ENCODE measurements around the gene TGFBR3.

The TGFBR3 gene

DNA sequence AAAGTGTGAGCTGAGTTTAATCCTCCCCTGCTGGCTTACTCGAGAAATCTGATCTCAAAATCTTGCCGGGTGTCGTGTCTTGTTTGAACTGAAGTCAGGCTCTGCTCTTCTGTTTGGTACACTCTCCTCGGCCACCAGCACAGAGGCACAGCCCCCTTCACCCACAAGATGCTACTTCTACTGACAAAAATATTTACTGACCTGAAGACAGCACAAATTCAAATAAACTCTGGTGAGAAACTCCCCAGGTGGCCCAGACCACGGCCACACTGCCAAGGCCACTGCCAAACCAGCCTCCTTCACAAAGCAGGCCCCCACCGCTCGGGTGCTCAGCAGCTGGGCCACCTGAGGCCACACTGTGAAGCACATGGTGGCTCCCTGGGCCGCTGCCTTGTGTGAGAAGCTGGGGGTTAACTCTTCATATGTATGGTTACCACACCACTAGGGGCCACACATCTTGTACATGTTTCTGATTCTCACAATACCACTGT is 80.6 kb downstream of the TGFBR3 start:
- H3K27ac ChIP-seq, result peak overlapping the region; percentile 21; the same call in 1 of the 2 replicates
- CTCF ChIA-PET, result interaction anchor here (0.6 kb wide), 1 partner anchor 94 kb away, joined by 3 read pairs; no protein-coding TSS in a partner anchor
- no peak for DNase-seq (ENCODE audit: low spot score)
- TF ChIP-seq, protein P1, sequence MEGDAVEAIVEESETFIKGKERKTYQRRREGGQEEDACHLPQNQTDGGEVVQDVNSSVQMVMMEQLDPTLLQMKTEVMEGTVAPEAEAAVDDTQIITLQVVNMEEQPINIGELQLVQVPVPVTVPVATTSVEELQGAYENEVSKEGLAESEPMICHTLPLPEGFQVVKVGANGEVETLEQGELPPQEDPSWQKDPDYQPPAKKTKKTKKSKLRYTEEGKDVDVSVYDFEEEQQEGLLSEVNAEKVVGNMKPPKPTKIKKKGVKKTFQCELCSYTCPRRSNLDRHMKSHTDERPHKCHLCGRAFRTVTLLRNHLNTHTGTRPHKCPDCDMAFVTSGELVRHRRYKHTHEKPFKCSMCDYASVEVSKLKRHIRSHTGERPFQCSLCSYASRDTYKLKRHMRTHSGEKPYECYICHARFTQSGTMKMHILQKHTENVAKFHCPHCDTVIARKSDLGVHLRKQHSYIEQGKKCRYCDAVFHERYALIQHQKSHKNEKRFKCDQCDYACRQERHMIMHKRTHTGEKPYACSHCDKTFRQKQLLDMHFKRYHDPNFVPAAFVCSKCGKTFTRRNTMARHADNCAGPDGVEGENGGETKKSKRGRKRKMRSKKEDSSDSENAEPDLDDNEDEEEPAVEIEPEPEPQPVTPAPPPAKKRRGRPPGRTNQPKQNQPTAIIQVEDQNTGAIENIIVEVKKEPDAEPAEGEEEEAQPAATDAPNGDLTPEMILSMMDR (conservative IDR thresholded peaks at IDR 0.05; ENCODE audit: low read depth), result no peak
- POLR2A ChIA-PET (ENCODE audit: low non-redundant PET), result no interaction called here

DNA sequence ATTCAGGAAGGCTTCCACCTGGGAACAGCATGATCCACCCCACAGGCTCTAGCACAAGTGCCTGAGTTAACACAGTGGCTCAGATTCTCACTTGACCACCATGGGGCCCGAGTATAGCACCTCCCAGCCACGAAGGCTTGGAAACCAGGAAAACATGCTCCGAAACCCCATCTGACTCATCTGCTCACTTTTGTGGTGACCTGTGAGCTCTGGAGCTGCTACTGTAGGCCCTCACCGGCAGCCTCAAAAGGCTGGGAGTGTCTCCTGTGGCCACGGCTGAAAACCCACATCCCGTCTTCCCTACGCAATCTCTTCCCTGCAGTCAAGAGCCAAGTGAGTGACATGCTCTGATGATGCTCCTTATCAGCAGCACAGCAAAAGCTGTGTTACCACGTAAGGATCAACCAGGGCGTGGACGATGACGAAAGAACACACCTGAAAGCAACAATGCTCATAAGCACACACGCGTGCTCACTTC is 81.4 kb downstream of the TGFBR3 start:
- H3K27ac ChIP-seq, result peak overlapping the region; percentile 62
- DNase-seq (ENCODE audit: low spot score), result peak; percentile 22
- CTCF ChIA-PET, result no interaction called here

GRCh38 chr1:91803847-91804545 is 82.0 kb downstream of the TGFBR3 start:
- DNase-seq (ENCODE audit: low spot score), result peak; percentile 24
- POLR2A ChIA-PET (ENCODE audit: low non-redundant PET), result no interaction called here
- peak overlapping the region; percentile 62 for H3K27ac ChIP-seq
- CTCF ChIA-PET, result no interaction called here
- TF ChIP-seq, protein P1 (conservative IDR thresholded peaks at IDR 0.05; ENCODE audit: low read depth), result no peak

More for the DNA sequence above, 81.4 kb downstream of the TGFBR3 start:
- POLR2A ChIA-PET (ENCODE audit: low non-redundant PET), result no interaction called here
- TF ChIP-seq, protein P1 (conservative IDR thresholded peaks at IDR 0.05; ENCODE audit: low read depth), result no peak

- no peak for DNase-seq (ENCODE audit: low spot score)
- TF ChIP-seq, protein P1 (conservative IDR thresholded peaks at IDR 0.05; ENCODE audit: low read depth), result no peak
- CTCF ChIA-PET, result no interaction called here
- H3K27ac ChIP-seq, result no peak overlapping the region
- POLR2A ChIA-PET (ENCODE audit: low non-redundant PET), result no interaction called here
These were observed 82.8 kb downstream of the TGFBR3 start for GRCh38 chr1:91803123-91803522.

- no peak for DNase-seq (ENCODE audit: low spot score)
- POLR2A ChIA-PET (ENCODE audit: low non-redundant PET), result no interaction called here
- H3K27ac ChIP-seq, result peak overlapping the region; percentile 74
- CTCF ChIA-PET, result no interaction called here
- TF ChIP-seq, protein P1 (conservative IDR thresholded peaks at IDR 0.05; ENCODE audit: low read depth), result no peak
These were observed 84.3 kb downstream of the TGFBR3 start for GRCh38 chr1:91801496-91802115.

GRCh38 chr1:91799863-91800262 is 86.1 kb downstream of the TGFBR3 start:
- TF ChIP-seq, protein P1 (conservative IDR thresholded peaks at IDR 0.05; ENCODE audit: low read depth), result no peak
- no peak for DNase-seq (ENCODE audit: low spot score)
- H3K27ac ChIP-seq, result no peak overlapping the region
- ChIA-PET POLR2A (ENCODE audit: low non-redundant PET) (no interaction called here), CTCF (interaction anchor here (0.7 kb wide), 1 partner anchor 22 kb away, joined by 3 read pairs; no protein-coding TSS in a partner anchor)

All from RWPE1 (cell line).